Measurements from ENCODE around the gene SUSD4.

SUSD4 gene

GRCh38 chr1:223312705-223313414 lies 51.1 kb downstream of the SUSD4 start:
- DNase-seq (ENCODE audit: low read depth, low spot score): no peak
- H3K4me3 ChIP-seq (ENCODE audit: low read depth, low read length): no peak overlapping the region
- CTCF ChIA-PET: no interaction called here
- TF ChIP-seq CTCF (IDR thresholded peaks at IDR 0.05; ENCODE audit: insufficient read depth, low read length, missing control alignments): no peak
- POLR2A ChIA-PET: no interaction called here

- POLR2A ChIA-PET: no interaction called here
- DNase-seq (ENCODE audit: low read depth, low spot score): no peak
- no peak for TF ChIP-seq CTCF (IDR thresholded peaks at IDR 0.05; ENCODE audit: insufficient read depth, low read length, missing control alignments)
- H3K4me3 ChIP-seq (ENCODE audit: low read depth, low read length): no peak overlapping the region
- CTCF ChIA-PET: interaction anchor here (0.6 kb wide), 1 partner anchor 437 kb away, joined by 3 read pairs; no protein-coding TSS in a partner anchor
Observed at GRCh38 chr1:223312273-223312672, 51.7 kb downstream of the SUSD4 start.

GRCh38 chr1:223311826-223312225 lies 52.1 kb downstream of the SUSD4 start:
- DNase-seq (ENCODE audit: low read depth, low spot score): no peak
- POLR2A ChIA-PET: no interaction called here
- CTCF ChIA-PET: interaction anchor here (0.6 kb wide), 1 partner anchor 437 kb away, joined by 3 read pairs; no protein-coding TSS in a partner anchor
- no peak overlapping the region for H3K4me3 ChIP-seq (ENCODE audit: low read depth, low read length)
- TF ChIP-seq CTCF (IDR thresholded peaks at IDR 0.05; ENCODE audit: insufficient read depth, low read length, missing control alignments): no peak

GRCh38 chr1:223308136-223308535 lies 55.8 kb downstream of the SUSD4 start:
- POLR2A ChIA-PET: no interaction called here
- no peak for DNase-seq (ENCODE audit: low read depth, low spot score)
- no peak for TF ChIP-seq CTCF (IDR thresholded peaks at IDR 0.05; ENCODE audit: insufficient read depth, low read length, missing control alignments)
- H3K4me3 ChIP-seq (ENCODE audit: low read depth, low read length): no peak overlapping the region
- CTCF ChIA-PET: no interaction called here

GRCh38 chr1:223307544-223307943 lies 56.4 kb downstream of the SUSD4 start:
- no peak overlapping the region for H3K4me3 ChIP-seq (ENCODE audit: low read depth, low read length)
- TF ChIP-seq CTCF (IDR thresholded peaks at IDR 0.05; ENCODE audit: insufficient read depth, low read length, missing control alignments): no peak
- ChIA-PET POLR2A (no interaction called here), CTCF (no interaction called here)
- no peak for DNase-seq (ENCODE audit: low read depth, low spot score)

- TF ChIP-seq CTCF (IDR thresholded peaks at IDR 0.05; ENCODE audit: insufficient read depth, low read length, missing control alignments): no peak
- ChIA-PET CTCF (no interaction called here), POLR2A (no interaction called here)
- no peak for DNase-seq (ENCODE audit: low read depth, low spot score)
- H3K4me3 ChIP-seq (ENCODE audit: low read depth, low read length): no peak overlapping the region
Observed at GRCh38 chr1:223304931-223305330, 59.0 kb downstream of the SUSD4 start.

Data from AG04449 (cell line).